ENCODE data around the gene ZSCAN31.

ZSCAN31 gene

GRCh38 chr6:28295326-28295725, 40.6 kb downstream of the ZSCAN31 start:
- Histone ChIP-seq H3K36me3 (ENCODE audit: control insufficient read depth, low read length) (peaks cover 1% of the 10 kb centered on the region), H3F3A (ENCODE audit: control insufficient read depth, insufficient read depth) (no peaks in the 10 kb centered on the region), H3K27me3 (ENCODE audit: control insufficient read depth, low read length) (no peaks in the 10 kb centered on the region), H3K9me2 (replicated peaks; ENCODE audit: control insufficient read depth, low read length) (no peaks in the 10 kb centered on the region), H3K4me3 (ENCODE audit: low read length) (no peak overlapping the region), H3K9me3 (ENCODE audit: control insufficient read depth, insufficient read depth, low read length) (no peaks in the 10 kb centered on the region), H3K4me2 (ENCODE audit: low read length) (no peak overlapping the region), H3K27ac (ENCODE audit: low read depth, low read length) (no peak overlapping the region), H3K79me2 (ENCODE audit: control insufficient read depth, low read length) (no peaks in the 10 kb centered on the region), H4K20me1 (ENCODE audit: control insufficient read depth, insufficient read depth, low read depth, low read length) (no peaks in the 10 kb centered on the region), H3K4me1 (ENCODE audit: control insufficient read depth, low read length) (no peaks in the 10 kb centered on the region)
- TF ChIP-seq EZH2phosphoT487 (IDR thresholded peaks at IDR 0.05; ENCODE audit: borderline replicate concordance, low read length) (no peak), CTCF (IDR thresholded peaks at IDR 0.05; ENCODE audit: low read depth, low read length, poor library complexity, severe bottlenecking) (no peak)

- no peak overlapping the region for H3K4me3 ChIP-seq (ENCODE audit: low read length)
- no peak overlapping the region for H3K4me2 ChIP-seq (ENCODE audit: low read length)
- TF ChIP-seq EZH2phosphoT487 (IDR thresholded peaks at IDR 0.05; ENCODE audit: borderline replicate concordance, low read length) (no peak), CTCF (IDR thresholded peaks at IDR 0.05; ENCODE audit: low read depth, low read length, poor library complexity, severe bottlenecking) (no peak)
- peaks cover 24% of the 10 kb centered on the region for H3K36me3 ChIP-seq (ENCODE audit: control insufficient read depth, low read length)
- no peak overlapping the region for H3K27ac ChIP-seq (ENCODE audit: low read depth, low read length)
- no peaks in the 10 kb centered on the region for H3F3A ChIP-seq (ENCODE audit: control insufficient read depth, insufficient read depth)
- no peaks in the 10 kb centered on the region for H3K27me3 ChIP-seq (ENCODE audit: control insufficient read depth, low read length)
- no peaks in the 10 kb centered on the region for H3K79me2 ChIP-seq (ENCODE audit: control insufficient read depth, low read length)
- no peaks in the 10 kb centered on the region for H3K9me2 ChIP-seq (replicated peaks; ENCODE audit: control insufficient read depth, low read length)
- H3K9me3 ChIP-seq (ENCODE audit: control insufficient read depth, insufficient read depth, low read length) = no peaks in the 10 kb centered on the region
- no peaks in the 10 kb centered on the region for H4K20me1 ChIP-seq (ENCODE audit: control insufficient read depth, insufficient read depth, low read depth, low read length)
- no peaks in the 10 kb centered on the region for H3K4me1 ChIP-seq (ENCODE audit: control insufficient read depth, low read length)
These were observed 44.4 kb downstream of the ZSCAN31 start for GRCh38 chr6:28291573-28291972.

- Histone ChIP-seq H4K20me1 (ENCODE audit: control insufficient read depth, insufficient read depth, low read depth, low read length) (no peaks in the 10 kb centered on the region), H3K79me2 (ENCODE audit: control insufficient read depth, low read length) (peaks cover 8% of the 10 kb centered on the region), H3K4me1 (ENCODE audit: control insufficient read depth, low read length) (peaks cover 13% of the 10 kb centered on the region), H3K4me3 (ENCODE audit: low read length) (0 out of 2 replicates have a peak overlapping the region, but pooled peaks have one; percentile 5), H3K27ac (ENCODE audit: low read depth, low read length) (no peak overlapping the region), H3F3A (ENCODE audit: control insufficient read depth, insufficient read depth) (no peaks in the 10 kb centered on the region), H3K27me3 (ENCODE audit: control insufficient read depth, low read length) (no peaks in the 10 kb centered on the region), H3K4me2 (ENCODE audit: low read length) (peak overlapping the region; percentile 92), H3K9me2 (replicated peaks; ENCODE audit: control insufficient read depth, low read length) (no peaks in the 10 kb centered on the region), H3K36me3 (ENCODE audit: control insufficient read depth, low read length) (peaks cover 23% of the 10 kb centered on the region), H3K9me3 (ENCODE audit: control insufficient read depth, insufficient read depth, low read length) (no peaks in the 10 kb centered on the region)
- TF ChIP-seq EZH2phosphoT487 (IDR thresholded peaks at IDR 0.05; ENCODE audit: borderline replicate concordance, low read length) = no peak
- TF ChIP-seq CTCF (IDR thresholded peaks at IDR 0.05; ENCODE audit: low read depth, low read length, poor library complexity, severe bottlenecking) = no peak
These were observed 53.0 kb downstream of the ZSCAN31 start for GRCh38 chr6:28282926-28283325.
